CMK (cell line): ENCODE data around the gene SUFU.

Source experiments
- DNase-seq: peaks from one replicate; pipeline ENCODE4 v3.0.0-alpha.2; 2010; ENCODE audit warnings: low read depth

Gene SUFU

DNA sequence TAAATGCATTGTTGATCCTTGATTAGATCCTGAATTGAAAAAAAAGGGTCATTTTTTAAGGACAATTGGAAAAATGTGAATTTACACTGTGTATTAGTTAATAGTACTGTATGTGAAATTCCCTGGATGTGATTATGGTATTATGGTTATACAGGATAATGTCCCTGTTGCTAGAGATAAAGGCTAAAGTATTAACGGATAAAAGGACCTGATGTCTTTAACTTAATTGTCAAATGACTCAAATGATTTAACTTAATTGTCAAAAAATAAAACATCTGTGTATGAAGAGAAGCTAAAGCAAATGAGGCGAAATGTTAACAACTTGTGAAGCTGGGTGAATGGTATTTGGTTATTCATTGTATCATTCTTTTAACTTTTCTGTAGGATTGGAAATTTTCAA, 48.8 kb downstream of the SUFU start:
- no peak for DNase-seq

GRCh38 chr10:102553771-102554170, 50.0 kb downstream of the SUFU start:
- DNase-seq, result no peak

DNA sequence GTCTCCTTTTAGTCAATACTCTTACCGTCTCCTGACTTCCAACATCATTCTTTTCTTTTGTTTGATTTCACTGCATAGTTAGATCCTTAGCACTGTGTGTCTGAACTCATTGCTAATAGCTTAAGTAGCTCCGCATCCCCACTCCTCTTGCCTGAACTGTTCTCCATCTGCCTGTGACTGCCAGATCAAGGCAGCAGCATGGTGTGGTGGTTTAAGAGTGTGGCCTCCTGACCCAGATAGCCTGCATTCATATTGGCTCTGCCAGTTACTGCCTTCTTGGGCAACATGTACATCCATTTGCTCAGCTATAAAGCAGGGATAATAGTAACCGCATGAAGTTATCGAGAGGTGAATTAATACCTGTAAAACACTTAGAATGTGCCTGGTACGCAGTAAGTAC, 50.8 kb downstream of the SUFU start:
- DNase-seq, result no peak

- DNase-seq, result no peak
These were observed 52.1 kb downstream of the SUFU start for GRCh38 chr10:102555781-102556328.

DNA sequence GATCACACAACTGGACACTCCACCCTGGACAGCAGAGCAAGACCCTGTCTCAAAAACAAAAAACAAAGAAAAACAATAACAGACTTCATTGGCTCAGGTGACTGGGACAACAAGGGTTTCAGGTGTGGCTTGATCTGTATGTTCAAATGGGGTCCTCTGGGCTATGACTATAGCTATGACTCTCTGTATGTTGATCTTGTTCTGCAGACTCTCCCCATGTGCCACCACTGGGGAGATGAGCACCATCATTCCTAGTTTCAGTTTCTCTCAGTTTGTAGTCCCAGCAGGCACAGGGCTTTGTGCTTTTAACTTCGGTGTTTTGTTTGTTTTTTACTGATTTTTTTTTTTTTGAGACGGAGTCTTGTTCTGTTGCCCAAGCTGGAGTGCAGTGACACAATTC, 53.8 kb downstream of the SUFU start:
- no peak for DNase-seq

DNA sequence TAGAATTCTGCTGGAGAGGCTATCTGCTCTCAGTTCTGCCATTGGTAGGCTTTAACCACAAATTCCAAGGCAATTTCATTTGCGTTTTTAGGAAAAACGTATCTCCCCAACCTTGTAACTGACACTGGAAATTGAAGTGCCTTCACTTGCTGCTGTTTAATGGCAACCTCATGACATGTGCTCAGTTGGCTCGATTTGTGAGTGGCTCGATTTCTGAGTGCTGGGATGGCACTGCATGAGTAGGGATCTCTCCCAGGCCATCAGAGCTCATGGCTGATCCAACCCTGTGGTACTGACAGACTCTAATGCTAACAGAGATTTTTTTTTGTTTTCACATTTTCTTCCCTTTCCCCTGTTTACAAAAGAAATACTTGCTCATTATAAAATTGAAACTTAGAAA, 56.0 kb downstream of the SUFU start:
- no peak for DNase-seq

DNA sequence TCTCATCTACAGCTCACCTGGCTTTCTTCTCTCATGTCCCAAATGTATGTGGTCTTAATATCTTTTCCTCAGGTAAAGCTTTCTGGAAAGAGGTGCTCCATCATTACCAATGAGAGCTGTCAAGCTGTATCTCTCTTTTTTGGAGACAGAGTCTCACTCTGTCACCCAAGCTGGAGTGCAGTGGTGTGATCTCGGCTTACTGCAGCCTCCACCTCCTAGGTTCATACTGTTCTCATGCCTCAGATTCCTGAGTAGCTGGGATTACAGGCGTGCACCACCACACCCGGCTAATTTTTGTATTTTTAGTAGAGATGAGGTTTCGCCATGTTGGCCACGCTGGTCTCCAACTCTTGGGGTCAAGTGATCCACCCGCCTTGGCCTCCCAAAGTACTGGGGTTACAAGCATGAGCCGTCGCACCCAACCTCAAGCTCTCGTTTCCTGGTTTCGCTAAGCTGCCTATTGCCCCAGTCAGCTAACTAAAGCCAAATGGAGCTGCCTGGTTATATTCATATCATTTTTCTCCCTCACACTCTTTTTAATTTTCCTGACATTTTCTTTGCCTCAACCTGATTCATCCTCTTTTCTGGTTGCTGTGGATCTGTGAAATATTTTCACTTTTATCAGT, 60.5 kb downstream of the SUFU start:
- DNase-seq, result no peak

GRCh38 chr10:102565793-102566192, 62.0 kb downstream of the SUFU start:
- no peak for DNase-seq

DNA sequence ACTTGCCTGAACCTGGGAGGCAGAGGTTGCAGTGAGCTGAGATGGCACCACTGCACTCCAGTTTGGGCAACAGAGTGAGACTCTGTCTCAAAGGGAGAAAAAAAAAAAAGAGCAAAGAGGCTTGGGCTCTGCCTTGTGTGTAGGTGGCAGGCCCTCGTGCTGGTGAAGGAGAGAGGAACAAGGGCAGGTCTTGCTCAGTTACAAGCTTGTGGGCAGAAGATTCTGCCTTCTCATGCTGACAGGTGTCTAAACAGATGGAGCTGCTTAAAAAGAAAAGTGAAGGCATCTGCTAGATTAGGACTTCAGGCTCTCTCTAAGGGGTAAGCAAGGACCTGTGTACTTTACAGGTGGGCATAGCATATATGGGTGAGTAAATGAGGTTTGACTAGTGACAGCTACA, 75.0 kb downstream of the SUFU start:
- DNase-seq, result no peak

GRCh38 chr10:102579328-102579727, 75.6 kb downstream of the SUFU start:
- no peak for DNase-seq

DNA sequence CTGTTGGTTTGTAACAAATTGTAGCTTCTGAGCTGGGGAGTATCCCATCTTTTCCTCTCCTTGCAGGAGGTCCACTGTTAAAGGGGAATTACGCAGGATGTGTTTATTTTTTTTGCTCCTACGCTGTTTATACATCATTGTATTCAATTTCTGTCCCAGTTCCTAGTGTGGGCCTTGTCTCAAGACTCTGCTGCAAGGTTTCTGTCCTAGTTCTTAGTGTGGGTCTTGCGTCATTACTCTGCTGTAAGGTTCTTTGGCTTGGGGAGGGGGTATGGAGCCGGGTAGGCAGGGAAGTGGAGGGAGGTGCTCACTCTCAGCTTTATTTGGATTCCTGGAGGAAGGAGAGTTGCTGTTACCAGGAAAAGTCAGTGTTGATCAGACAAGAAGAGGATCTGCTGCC, 76.5 kb downstream of the SUFU start:
- DNase-seq, result no peak

DNA sequence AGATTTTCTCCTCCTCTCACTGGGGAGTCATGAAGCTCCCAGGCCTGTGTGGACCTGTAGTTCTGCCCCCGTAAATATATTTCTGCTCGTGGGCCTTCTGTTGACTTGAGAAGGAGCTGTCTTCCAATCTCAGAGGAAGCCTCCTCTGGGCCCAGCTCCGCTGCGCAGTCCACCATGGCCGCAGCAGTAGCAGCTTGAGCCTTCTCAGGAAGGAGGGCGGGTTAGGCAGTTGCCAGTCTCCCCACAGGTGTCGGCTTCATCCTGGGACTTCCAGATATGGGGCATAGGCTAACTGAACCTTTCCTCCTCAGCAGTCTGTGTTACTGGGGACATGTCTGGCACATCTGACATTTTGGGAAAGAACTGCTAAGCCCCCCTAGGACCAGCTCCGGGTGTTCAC, 77.6 kb downstream of the SUFU start:
- no peak for DNase-seq

DNA sequence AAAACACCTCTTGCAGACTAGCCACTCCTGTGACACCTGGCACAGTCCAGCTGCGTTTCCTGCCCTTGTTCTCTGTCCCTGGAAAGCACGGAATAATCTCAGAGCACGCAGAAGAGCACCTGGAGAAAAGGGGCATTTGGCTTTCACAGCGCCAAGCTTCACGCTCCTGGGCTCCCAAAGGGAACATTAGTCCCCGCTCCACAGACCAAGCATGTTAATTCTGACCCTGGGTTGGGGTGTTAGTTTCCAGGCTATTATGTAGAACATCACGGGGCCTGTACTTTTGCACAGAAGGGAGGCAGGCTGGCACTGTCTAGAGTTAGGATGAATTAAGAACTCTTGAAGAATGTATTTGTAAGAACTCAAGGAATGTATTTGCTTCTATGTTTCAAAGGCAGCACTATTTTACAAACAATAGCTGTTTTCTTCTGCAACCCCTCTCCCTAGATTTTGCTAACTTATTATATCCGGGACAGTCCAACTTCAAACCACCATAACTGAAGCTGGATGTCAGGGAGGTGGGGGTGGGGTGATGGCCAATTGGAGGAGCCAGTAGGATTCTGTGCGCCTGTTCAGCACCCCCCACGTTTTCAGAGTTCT, 78.3 kb downstream of the SUFU start:
- no peak for DNase-seq

- peak; percentile 89 for DNase-seq
These were observed 80.0 kb downstream of the SUFU start for GRCh38 chr10:102583435-102584417.

- DNase-seq, result no peak
These were observed 81.3 kb downstream of the SUFU start for GRCh38 chr10:102585026-102585425.

- no peak for DNase-seq
These were observed 83.1 kb downstream of the SUFU start for GRCh38 chr10:102586858-102587257.

DNA sequence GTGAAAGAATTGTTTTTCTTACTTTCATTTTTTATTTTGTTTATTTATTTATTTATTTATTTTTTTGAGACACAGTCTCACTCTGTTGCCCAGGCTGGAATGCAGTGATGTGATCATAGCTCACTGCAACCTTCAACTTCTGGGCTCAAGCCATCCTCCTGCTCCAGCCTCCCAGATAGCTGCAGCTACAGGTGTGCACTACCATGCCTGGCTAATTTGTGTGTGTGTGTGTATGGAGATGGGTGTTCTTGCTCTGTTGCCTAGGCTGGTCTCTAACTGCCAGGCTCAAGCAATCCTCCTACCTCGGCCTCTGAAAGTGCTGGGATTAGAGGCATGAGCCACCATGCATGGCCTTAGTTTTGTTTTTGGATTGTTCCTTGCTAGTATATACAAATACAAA, 85.1 kb downstream of the SUFU start:
- no peak for DNase-seq

DNA sequence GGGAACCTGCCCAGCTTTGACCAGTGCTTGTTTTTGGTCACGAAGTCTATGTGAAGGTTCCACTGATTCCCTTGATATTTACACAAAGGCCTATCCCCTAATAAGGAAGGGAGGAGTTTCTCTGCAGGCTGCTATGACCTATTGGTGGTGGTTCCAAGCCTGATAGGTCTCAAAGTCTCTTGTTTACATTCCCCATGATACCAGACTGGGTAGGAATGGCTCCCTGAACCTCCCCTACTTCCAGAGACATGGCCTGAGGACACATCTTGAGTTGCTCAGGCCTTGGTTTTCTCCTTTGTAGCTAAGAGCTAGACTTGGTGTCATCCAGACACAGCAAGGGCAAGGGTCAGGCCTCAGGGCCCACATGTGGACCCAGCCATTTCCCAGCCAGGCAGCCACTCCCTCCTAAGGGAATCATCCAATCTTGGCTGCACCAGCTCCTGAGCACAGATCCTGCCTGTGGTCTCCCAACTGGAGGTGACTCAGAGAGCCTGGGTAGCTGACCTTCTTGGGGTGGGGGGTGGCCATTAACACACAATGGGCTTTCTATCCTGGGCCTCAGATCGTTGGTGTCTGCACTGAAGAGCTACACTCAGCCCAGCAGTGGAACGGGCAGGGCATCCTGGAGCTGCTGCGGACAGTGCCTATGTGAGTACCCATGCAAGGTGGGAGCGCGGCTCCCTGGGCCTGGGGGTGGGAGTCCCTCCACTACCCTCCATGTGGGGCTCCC, 89.5 kb downstream of the SUFU start:
- DNase-seq, result no peak

DNA sequence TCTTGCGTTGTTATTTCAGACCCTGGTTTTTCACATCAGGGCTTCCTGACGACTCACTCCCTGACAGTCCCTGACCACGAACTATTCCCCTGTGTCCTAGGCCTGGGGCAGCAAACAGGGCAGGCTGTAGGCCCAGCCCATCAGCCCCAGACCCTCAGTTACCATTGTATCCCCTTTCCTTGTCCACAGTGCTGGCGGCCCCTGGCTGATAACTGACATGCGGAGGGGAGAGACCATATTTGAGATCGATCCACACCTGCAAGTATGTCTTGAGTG, 90.0 kb downstream of the SUFU start:
- no peak for DNase-seq

DNA sequence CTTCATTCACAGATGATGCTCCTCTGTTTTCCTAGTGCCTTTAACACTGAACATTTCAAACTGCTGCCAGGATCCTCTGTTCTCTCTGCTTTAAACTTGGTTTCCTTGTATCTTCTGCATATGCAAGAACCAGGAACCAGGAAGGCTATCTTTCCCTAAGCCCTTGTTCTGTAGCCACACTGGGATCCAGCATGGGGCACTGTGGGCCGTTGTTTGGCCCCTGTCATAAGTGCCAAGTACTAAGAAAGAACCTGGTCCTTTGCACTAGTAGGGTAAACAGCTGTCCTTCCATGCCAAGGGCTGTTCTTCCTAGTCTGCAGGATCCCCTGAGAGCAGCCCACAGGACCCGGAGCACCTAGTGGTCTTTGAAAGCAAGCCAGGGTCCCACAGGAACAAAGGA, 91.5 kb downstream of the SUFU start:
- DNase-seq, result no peak

GRCh38 chr10:102595897-102596296, 92.1 kb downstream of the SUFU start:
- no peak for DNase-seq

DNA sequence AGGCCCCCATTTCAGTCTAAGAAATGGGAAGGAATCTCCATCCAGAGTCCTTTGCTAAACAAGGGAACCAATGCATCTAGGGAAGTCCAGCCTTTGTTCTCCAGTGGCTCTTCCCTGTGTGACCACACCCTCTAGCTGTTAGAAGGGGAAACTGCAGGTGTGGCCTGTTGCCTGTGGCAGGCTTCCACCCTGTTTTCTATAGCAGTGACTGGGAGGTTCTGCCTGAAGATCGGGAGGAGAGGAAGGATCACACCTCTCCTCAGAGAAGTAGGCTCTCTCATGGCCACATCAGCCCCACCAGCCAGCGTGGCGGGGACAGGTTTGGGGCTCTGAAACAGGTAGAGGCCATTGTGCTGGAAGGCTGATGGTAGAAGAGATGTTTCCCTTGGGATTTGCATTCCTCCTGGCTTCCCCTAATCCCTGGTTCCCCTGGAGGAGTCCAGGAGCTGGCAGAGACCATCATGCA, 92.8 kb downstream of the SUFU start:
- DNase-seq, result no peak
